MM.1S (cell line): ENCODE measurements around the gene SLC44A1.

Experiments
- CTCF ChIP-seq: fragments of 300-600 bp; sonication (generic); IDR thresholded peaks from 2 replicates; pipeline ENCODE4 v1.5.1; 2016; ENCODE audit warnings: antibody characterized with exemption, low read length, mixed read lengths
- EZH2 ChIP-seq: fragments of 300-600 bp; sonication (generic); optimal IDR thresholded peaks from 2 replicates; pipeline ENCODE3; 2017; ENCODE audit warnings: low read depth, mild to moderate bottlenecking, antibody characterized with exemption, low read length, mixed read lengths

GRCh38 chr9:105313238-105313637 lies 68.8 kb downstream of the SLC44A1 start:
- TF ChIP-seq CTCF: no peak
- TF ChIP-seq EZH2: no peak
